Body of pancreas (tissue), 4 donors: ENCODE data around the gene MRE11.

Experiments
- CTCF ChIP-seq, 7 experiments: fragments of 450-650 bp in 4 of 7; fragments of 200-600 bp in 3 of 7; sonication (generic) in 3 of 7; IDR thresholded peaks; one replicate each; pipeline ENCODE4 v1.5.1; 2016 to 2019; ENCODE audit warnings: antibody characterized with exemption in 7 of 7
- POLR2A ChIP-seq, 3 donors: fragments of 450-650 bp; IDR thresholded peaks; one replicate each; pipeline ENCODE4 v1.6.1; 2016; ENCODE audit warnings: antibody characterized with exemption in 3 of 3, mild to moderate bottlenecking in 2 of 3

GRCh38 chr11:94379613-94380012 is 114.0 kb downstream of the MRE11 start:
- TF ChIP-seq CTCF (IDR thresholded peaks at IDR 0.05), result no peak
- no peak for TF ChIP-seq POLR2A (IDR thresholded peaks at IDR 0.05)
